Activated CD8-positive, alpha-beta memory T cell treated with anti-CD3 and anti-CD28 coated beads for 4 hours (primary cell): Measurements from ENCODE around the gene TH.
"Not testable (repeated sequence)": the region's sequence is repeated elsewhere in the genome, so short reads cannot be mapped to it uniquely, and the experiment has no call there.

Experiments used
- DNase-seq, 2 donors: peaks; one replicate each; pipeline ENCODE4 v3.0.0-alpha.2; 2020; ENCODE audit warnings: low read depth in 2 of 2

TH gene

GRCh38 chr11:2178055-2178773 lies 6.6 kb upstream of the TH start:
- not testable (repeated sequence) for DNase-seq

- DNase-seq: no peak
Observed at GRCh38 chr11:2177076-2177475, 5.5 kb upstream of the TH start.

- no peak for DNase-seq
Observed at GRCh38 chr11:2176389-2176900, 4.8 kb upstream of the TH start.

GRCh38 chr11:2175659-2176058 lies 4.0 kb upstream of the TH start:
- no peak for DNase-seq

GRCh38 chr11:2174361-2174760 lies 2.7 kb upstream of the TH start:
- no peak for DNase-seq

GRCh38 chr11:2173761-2174160 lies 2.1 kb upstream of the TH start:
- no peak for DNase-seq

- no peak for DNase-seq
Observed at GRCh38 chr11:2173150-2173693, 1.6 kb upstream of the TH start.

- no peak for DNase-seq
Observed at GRCh38 chr11:2172676-2173075, 1.1 kb upstream of the TH start.

GRCh38 chr11:2169626-2170570 lies 1.7 kb downstream of the TH start:
- no peak for DNase-seq

- no peak for DNase-seq
Observed at GRCh38 chr11:2169005-2169378, 2.6 kb downstream of the TH start.

- DNase-seq: no peak
Observed at GRCh38 chr11:2168286-2169004, 3.2 kb downstream of the TH start.

- no peak for DNase-seq
Observed at GRCh38 chr11:2167141-2168045, 4.2 kb downstream of the TH start.

GRCh38 chr11:2166091-2166851 lies 5.3 kb downstream of the TH start:
- DNase-seq: no peak

- no peak for DNase-seq
Observed at GRCh38 chr11:2165571-2165970, 6.0 kb downstream of the TH start.

GRCh38 chr11:2164861-2165555 lies 6.6 kb downstream of the TH start:
- no peak for DNase-seq

GRCh38 chr11:2164081-2164480 lies 7.5 kb downstream of the TH start:
- DNase-seq: no peak

- DNase-seq: no peak
Observed at GRCh38 chr11:2163428-2163978, 8.1 kb downstream of the TH start.

- no peak for DNase-seq
Observed at GRCh38 chr11:2160736-2161259, 10.8 kb downstream of the TH start, which contains the start of gene INS. INS (minus strand) TSS chr11:2161209; CDS start chr11:2160971, 238 bp downstream.
